Esophagus muscularis mucosa (tissue), 4 donors: ENCODE data around the gene UGGT1.

ENCODE experiments used
- EP300 ChIP-seq: sonication (generic); formaldehyde crosslinking; IDR thresholded peaks from one replicate; pipeline ENCODE4 v1.6.1; 2017; ENCODE audit warnings: antibody characterized with exemption
- POLR2A ChIP-seq: fragments of 450-650 bp; IDR thresholded peaks from one replicate; pipeline ENCODE4 v1.6.1; 2017; ENCODE audit warnings: antibody characterized with exemption, moderate library complexity, mild to moderate bottlenecking, low read depth
- POLR2AphosphoS5 ChIP-seq, 2 donors: sonication (generic); formaldehyde crosslinking; IDR thresholded peaks; one replicate each; pipeline ENCODE4 v1.6.1; 2017; ENCODE audit warnings: antibody characterized with exemption in 2 of 2
- TF ChIP-seq, protein P1 (sequence below), 3 experiments: fragments of 200-600 bp in 2 of 3; fragments of 450-650 bp in 1 of 3; sonication (generic) in 2 of 3; IDR thresholded peaks; one replicate each; pipeline ENCODE4 v1.5.1; 2017 to 2019; ENCODE audit warnings: antibody characterized with exemption in 3 of 3, mild to moderate bottlenecking in 2 of 3, moderate library complexity in 1 of 3

DNA sequence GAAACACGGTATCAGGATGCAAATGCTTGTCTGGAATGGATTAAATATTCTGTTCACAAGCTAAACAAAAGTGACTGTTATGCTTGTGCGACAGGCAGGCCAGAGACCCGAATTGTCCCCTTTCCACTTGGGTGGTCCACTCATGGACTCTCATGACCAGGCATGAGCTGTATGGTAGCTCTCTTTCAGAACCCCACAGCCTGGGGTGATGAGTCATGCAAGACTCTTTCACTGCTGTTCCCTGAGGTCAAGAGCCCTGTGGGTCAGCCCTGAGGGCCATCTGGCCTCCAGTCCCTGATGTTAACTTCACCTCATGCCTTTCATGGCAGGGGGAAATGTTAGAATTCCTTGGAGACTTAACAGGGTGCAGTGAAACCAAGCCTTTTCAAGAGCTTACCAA is 49.4 kb upstream of the UGGT1 start:
- TF ChIP-seq POLR2A (no peak), EP300 (no peak), POLR2AphosphoS5 (IDR thresholded peaks at IDR 0.05) (no peak)
- TF ChIP-seq, protein P1, sequence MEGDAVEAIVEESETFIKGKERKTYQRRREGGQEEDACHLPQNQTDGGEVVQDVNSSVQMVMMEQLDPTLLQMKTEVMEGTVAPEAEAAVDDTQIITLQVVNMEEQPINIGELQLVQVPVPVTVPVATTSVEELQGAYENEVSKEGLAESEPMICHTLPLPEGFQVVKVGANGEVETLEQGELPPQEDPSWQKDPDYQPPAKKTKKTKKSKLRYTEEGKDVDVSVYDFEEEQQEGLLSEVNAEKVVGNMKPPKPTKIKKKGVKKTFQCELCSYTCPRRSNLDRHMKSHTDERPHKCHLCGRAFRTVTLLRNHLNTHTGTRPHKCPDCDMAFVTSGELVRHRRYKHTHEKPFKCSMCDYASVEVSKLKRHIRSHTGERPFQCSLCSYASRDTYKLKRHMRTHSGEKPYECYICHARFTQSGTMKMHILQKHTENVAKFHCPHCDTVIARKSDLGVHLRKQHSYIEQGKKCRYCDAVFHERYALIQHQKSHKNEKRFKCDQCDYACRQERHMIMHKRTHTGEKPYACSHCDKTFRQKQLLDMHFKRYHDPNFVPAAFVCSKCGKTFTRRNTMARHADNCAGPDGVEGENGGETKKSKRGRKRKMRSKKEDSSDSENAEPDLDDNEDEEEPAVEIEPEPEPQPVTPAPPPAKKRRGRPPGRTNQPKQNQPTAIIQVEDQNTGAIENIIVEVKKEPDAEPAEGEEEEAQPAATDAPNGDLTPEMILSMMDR (IDR thresholded peaks at IDR 0.05) = no peak
